Mononuclear cell (primary cell): ENCODE measurements around the gene SPAG17. TPM values are rescaled to one million over a fixed set of nuclear protein-coding genes. Genes with fewer than 3 reads are reported as not detected.

Source experiments
- H3K27me3 ChIP-seq: 2 replicates; pipeline ENCODE4 v1.6.0; 2011; ENCODE audit warnings: low read length, control low read depth; ENCODE audit not compliant: insufficient read depth
- H3K4me1 ChIP-seq: 2 replicates; pipeline ENCODE4 v1.5.1; 2011; ENCODE audit warnings: mild to moderate bottlenecking, low read length, control low read depth; ENCODE audit not compliant: insufficient read depth
- H3K4me3 ChIP-seq: 2 replicates; pipeline ENCODE4 v1.5.1; 2011; ENCODE audit warnings: mild to moderate bottlenecking, low read length, moderate library complexity
- H3K9me3 ChIP-seq: 2 replicates; pipeline ENCODE4 v1.5.1; 2011; ENCODE audit warnings: low read depth, mild to moderate bottlenecking, control low read depth, low read length
- total RNA-seq: library from RNA; depleted of rRNA; stranded (reverse); fragments of >200 nt; gene quantifications from one replicate; pipeline ENCODE4 v1.2.3, GENCODE V29; 2012

Gene SPAG17
- total RNA-seq, 1 donor, result 0.21 TPM

- H3K4me1 ChIP-seq, result no peaks in the 10 kb centered on the region
- no peaks in the 10 kb centered on the region for H3K27me3 ChIP-seq
- no peak overlapping the region for H3K4me3 ChIP-seq
- H3K9me3 ChIP-seq, result no peaks in the 10 kb centered on the region
Observed at GRCh38 chr1:118117521-118117920, 67.5 kb downstream of the SPAG17 start.

GRCh38 chr1:118116909-118117308 is 68.1 kb downstream of the SPAG17 start:
- no peak overlapping the region for H3K4me3 ChIP-seq
- no peaks in the 10 kb centered on the region for H3K27me3 ChIP-seq
- no peaks in the 10 kb centered on the region for H3K4me1 ChIP-seq
- H3K9me3 ChIP-seq, result no peaks in the 10 kb centered on the region

GRCh38 chr1:118116401-118116800 is 68.6 kb downstream of the SPAG17 start:
- H3K4me3 ChIP-seq, result no peak overlapping the region
- no peaks in the 10 kb centered on the region for H3K9me3 ChIP-seq
- no peaks in the 10 kb centered on the region for H3K4me1 ChIP-seq
- no peaks in the 10 kb centered on the region for H3K27me3 ChIP-seq

GRCh38 chr1:118115567-118116295 is 69.3 kb downstream of the SPAG17 start:
- no peaks in the 10 kb centered on the region for H3K27me3 ChIP-seq
- H3K4me1 ChIP-seq, result no peaks in the 10 kb centered on the region
- no peaks in the 10 kb centered on the region for H3K9me3 ChIP-seq
- no peak overlapping the region for H3K4me3 ChIP-seq

DNA sequence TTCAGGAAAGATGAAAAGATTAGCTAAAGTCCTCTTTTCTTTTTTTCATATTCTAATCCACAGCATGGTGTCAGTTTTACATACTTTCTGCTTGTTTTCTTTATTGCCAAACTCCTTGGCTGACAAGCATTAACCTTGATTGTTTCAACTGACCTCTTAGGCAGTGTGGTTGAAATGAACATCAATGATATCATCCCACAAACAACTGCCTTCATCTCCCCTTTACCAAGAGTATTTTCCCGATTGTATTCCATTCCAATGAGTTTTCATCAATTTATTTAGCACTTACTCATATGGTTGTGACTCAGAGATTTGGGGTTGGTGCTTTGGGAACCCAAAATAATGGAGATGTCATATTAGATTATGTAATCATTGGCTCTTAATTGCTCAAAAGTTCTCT is 71.8 kb downstream of the SPAG17 start:
- H3K27me3 ChIP-seq, result no peaks in the 10 kb centered on the region
- no peak overlapping the region for H3K4me3 ChIP-seq
- H3K9me3 ChIP-seq, result no peaks in the 10 kb centered on the region
- no peaks in the 10 kb centered on the region for H3K4me1 ChIP-seq

DNA sequence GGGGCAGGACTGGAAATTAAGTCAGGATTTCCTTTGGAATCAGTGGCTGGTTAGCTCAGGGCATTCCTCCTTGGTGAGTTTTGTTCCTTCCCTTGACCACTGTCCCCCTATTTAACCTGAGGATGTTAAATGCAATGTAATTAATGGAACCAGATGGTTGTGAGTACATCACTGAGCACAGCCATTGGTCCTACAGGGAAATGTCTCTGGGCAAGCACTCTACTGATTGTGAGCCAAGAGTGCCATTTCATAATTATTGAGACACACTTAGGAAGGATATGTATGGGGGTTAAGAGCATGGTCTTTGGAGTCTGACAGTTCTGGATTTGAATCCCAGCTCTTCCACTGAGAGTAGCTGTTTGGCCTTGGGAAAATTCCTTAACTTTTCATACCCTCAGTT is 74.4 kb downstream of the SPAG17 start:
- Histone ChIP-seq H3K4me1 (no peaks in the 10 kb centered on the region), H3K9me3 (no peaks in the 10 kb centered on the region), H3K27me3 (no peaks in the 10 kb centered on the region), H3K4me3 (no peak overlapping the region)

DNA sequence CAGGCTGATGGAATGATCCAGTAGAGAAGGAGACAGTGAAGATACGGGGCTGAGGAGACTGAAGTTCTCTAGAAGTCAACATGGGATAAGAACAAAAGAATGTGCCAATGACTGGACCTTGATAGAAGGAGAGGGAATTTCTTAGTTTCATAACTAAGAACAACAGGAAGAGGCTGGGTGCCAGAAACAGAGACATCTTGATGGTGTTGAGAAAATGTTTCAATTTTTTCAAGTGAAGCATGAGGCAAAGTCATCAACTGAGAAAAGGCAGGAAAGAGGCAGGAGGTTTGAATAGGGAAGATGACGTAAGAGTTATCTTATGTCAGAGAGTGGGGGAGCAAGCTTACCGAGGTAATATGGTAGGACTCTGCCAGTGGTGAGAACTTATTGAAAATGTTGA is 80.1 kb downstream of the SPAG17 start:
- H3K4me3 ChIP-seq, result no peak overlapping the region
- H3K4me1 ChIP-seq, result no peaks in the 10 kb centered on the region
- H3K9me3 ChIP-seq, result no peaks in the 10 kb centered on the region
- H3K27me3 ChIP-seq, result no peaks in the 10 kb centered on the region

GRCh38 chr1:118102445-118102844 is 82.6 kb downstream of the SPAG17 start:
- no peak overlapping the region for H3K4me3 ChIP-seq
- H3K27me3 ChIP-seq, result no peaks in the 10 kb centered on the region
- H3K9me3 ChIP-seq, result no peaks in the 10 kb centered on the region
- H3K4me1 ChIP-seq, result no peaks in the 10 kb centered on the region

DNA sequence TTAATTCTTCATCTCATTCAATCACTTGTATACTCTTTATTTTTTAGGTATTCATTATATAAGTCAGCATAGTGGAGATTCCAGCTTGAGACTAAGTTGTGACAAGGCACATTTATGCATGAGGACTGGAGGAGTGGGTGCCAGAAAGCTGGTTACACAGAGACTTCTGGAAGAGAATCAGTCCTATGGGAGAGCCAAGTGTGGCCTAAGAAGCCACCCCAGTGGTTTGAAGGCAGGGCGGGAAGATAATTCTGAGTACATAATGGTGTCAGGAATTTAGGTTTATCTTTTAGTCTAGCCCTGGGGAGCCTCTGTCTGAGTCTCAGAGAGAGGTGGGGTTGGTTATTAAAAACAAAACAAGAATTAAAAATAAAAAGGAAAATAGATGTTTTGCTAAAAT is 83.0 kb downstream of the SPAG17 start:
- Histone ChIP-seq H3K4me1 (no peaks in the 10 kb centered on the region), H3K9me3 (no peaks in the 10 kb centered on the region), H3K27me3 (no peaks in the 10 kb centered on the region), H3K4me3 (no peak overlapping the region)

DNA sequence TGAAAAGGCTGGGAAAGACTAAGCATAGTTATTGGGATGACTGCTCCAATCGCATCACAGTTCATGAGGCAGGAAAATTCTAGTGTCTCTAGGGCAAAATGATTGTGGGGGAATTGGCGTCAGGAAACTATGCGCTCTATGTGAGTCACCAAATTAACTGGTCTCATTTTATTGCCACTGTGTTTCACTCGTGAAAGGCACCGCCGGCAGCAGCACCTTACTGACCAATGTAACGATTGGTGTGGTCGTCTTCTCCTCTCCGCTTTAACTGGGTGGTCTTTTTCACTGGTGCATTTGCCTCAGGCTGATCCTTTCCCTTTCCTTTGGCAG is 83.5 kb downstream of the SPAG17 start:
- Histone ChIP-seq H3K4me1 (no peaks in the 10 kb centered on the region), H3K4me3 (no peak overlapping the region), H3K27me3 (no peaks in the 10 kb centered on the region), H3K9me3 (no peaks in the 10 kb centered on the region)

GRCh38 chr1:118100686-118101514 is 84.1 kb downstream of the SPAG17 start:
- Histone ChIP-seq H3K27me3 (no peaks in the 10 kb centered on the region), H3K4me3 (no peak overlapping the region), H3K4me1 (no peaks in the 10 kb centered on the region), H3K9me3 (no peaks in the 10 kb centered on the region)

GRCh38 chr1:118099686-118100085 is 85.3 kb downstream of the SPAG17 start:
- Histone ChIP-seq H3K4me1 (no peaks in the 10 kb centered on the region), H3K9me3 (no peaks in the 10 kb centered on the region), H3K4me3 (no peak overlapping the region), H3K27me3 (no peaks in the 10 kb centered on the region)

DNA sequence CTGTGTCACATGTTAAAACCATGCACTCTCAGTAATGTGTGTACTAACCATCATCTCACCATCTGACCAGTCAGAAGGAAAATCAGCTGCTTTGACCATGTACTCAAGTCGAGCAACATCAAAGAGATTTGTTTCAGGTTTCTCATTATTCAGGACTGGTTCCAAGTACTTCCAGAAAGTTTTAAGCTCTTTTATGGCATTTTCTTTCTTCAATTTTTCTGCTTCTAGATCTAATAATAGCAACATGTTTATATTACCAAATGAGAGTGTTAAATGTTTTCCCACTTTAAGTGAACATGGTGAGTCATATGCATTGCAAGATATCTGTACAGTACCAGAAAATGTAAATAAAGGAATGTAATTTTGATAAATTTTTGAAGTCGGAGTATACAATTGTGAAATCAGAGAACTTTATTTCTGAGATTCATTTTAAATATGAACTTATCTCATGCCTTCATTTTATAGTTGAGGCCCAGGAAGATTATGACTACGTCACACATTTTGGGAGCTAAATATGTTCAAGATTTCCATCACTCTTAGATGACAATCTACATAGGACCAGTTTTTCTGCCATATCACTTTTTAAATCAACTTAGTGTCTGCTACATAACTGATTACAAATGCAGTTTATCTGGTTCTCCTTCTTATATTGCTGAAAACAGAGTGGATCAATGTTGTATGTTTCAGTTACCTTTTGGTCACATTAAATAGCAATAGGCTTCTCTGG is 87.2 kb downstream of the SPAG17 start:
- no peaks in the 10 kb centered on the region for H3K9me3 ChIP-seq
- no peaks in the 10 kb centered on the region for H3K27me3 ChIP-seq
- H3K4me1 ChIP-seq, result no peaks in the 10 kb centered on the region
- no peak overlapping the region for H3K4me3 ChIP-seq

DNA sequence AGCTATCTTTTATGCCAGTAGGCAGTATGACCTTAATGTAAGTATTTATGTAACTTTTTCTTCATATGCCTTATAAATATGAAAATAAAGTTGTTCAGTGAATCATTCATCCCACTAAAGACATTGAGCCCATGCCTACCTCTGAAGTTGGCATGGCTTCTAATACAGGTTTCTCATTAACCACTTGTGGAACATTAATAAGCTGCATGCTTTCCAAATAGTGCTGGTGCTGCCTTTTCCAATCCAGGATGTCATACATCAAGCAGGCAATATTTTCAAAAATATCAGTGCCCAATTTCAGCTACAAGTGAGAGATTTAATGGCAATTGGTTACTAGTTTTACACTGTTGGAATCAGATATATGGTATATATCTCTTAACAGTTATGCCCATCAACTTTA is 92.0 kb downstream of the SPAG17 start:
- H3K4me3 ChIP-seq, result no peak overlapping the region
- no peaks in the 10 kb centered on the region for H3K9me3 ChIP-seq
- H3K4me1 ChIP-seq, result no peaks in the 10 kb centered on the region
- H3K27me3 ChIP-seq, result no peaks in the 10 kb centered on the region

- no peaks in the 10 kb centered on the region for H3K9me3 ChIP-seq
- no peak overlapping the region for H3K4me3 ChIP-seq
- H3K4me1 ChIP-seq, result no peaks in the 10 kb centered on the region
- H3K27me3 ChIP-seq, result no peaks in the 10 kb centered on the region
Observed at GRCh38 chr1:118090130-118090529, 94.9 kb downstream of the SPAG17 start.
